HCT116 (cell line): Measurements from ENCODE around the gene UGT1A9. TPM values are rescaled to one million over a fixed set of nuclear protein-coding genes. Genes with fewer than 3 reads are reported as not detected.

Source experiments
- ATAC-seq: fragments of 200-7000 bp; cut with Tn5 transposase; 2 replicates; pipeline ENCODE4 v1.9.1; 2020; ENCODE audit warnings: mild to moderate bottlenecking, moderate library complexity
- BruUV-seq: library from RNA; stranded (reverse); fragments of 400-500 nt; replicated peaks from 2 replicates; lab custom pipeline; 2021; lab: Mats Ljungman, UMichigan
- CTCF ChIA-PET: fragments of 300-600 bp; sonication (Branson Sonifier 250); formaldehyde crosslinking; loops from one replicate; lab custom pipeline; 2021; ENCODE audit warnings: antibody characterized with exemption; lab: Charles Lee
- POLR2A ChIA-PET: fragments of 300-600, 350-600 bp; sonication (Branson Sonifier 250); formaldehyde crosslinking; loops from one replicate; lab custom pipeline; 2021; ENCODE audit warnings: antibody characterized with exemption; lab: Charles Lee
- RAD21 ChIA-PET, 2 experiments: fragments of 300-600 bp; sonication (Branson Sonifier 250); formaldehyde crosslinking; loops; one replicate each; lab custom pipeline; 2023; ENCODE audit warnings: low total read pairs in 2 of 2; ENCODE audit not compliant: uncharacterized antibody in 2 of 2, unreplicated experiment in 2 of 2, low non-redundant PET in 1 of 2; lab: Charles Lee
- DNase-seq: peaks from one replicate; pipeline ENCODE4 v3.0.0-alpha.2; 2010; ENCODE audit warnings: low read depth, low spot score
- H2AFZ ChIP-seq: fragments of 200-600 bp; shearing (Covaris generic), sonication (generic); 2 replicates; pipeline ENCODE4 v1.6.1; 2017; ENCODE audit warnings: low read depth, mixed run types, mixed read lengths, antibody characterized with exemption, low read length; ENCODE audit not compliant: poor library complexity, severe bottlenecking
- H3K27ac ChIP-seq: 2 replicates; pipeline ENCODE4 v1.5.1; 2012; ENCODE audit warnings: low read depth, low read length
- H3K27me3 ChIP-seq: fragments of 200-600 bp; sonication (generic); 2 replicates; pipeline ENCODE4 v1.6.1; 2016; ENCODE audit warnings: mixed run types, low read length, mixed read lengths; ENCODE audit not compliant: insufficient read depth
- H3K36me3 ChIP-seq, 2 experiments: fragments of 200-500 bp in 1 of 2; fragments of 200-600 bp in 1 of 2; sonication (Bioruptor generic) in 1 of 2; sonication (generic) in 1 of 2; 2 replicates each; pipeline versions ENCODE4 v1.5.1 to v1.6.1; 2014 to 2016; ENCODE audit warnings: low read length in 2 of 2, inconsistent platforms in 1 of 2, mixed read lengths in 1 of 2, mixed run types in 1 of 2; ENCODE audit not compliant: insufficient read depth in 2 of 2, control insufficient read depth in 1 of 2
- H3K4me1 ChIP-seq, 2 experiments: fragments of 200-600 bp in 1 of 2; sonication (generic) in 1 of 2; 2 replicates each; pipeline versions ENCODE4 v1.5.1 to v1.6.1; 2012 to 2017; ENCODE audit warnings: low read length in 2 of 2, inconsistent platforms in 1 of 2, mild to moderate bottlenecking in 1 of 2, mixed read lengths in 1 of 2, mixed run types in 1 of 2, moderate library complexity in 1 of 2; ENCODE audit not compliant: insufficient read depth in 2 of 2, control insufficient read depth in 1 of 2
- H3K4me2 ChIP-seq: fragments of 200-600 bp; sonication (generic); 2 replicates; pipeline ENCODE4 v1.6.1; 2017; ENCODE audit warnings: mixed run types, low read length, mixed read lengths
- H3K4me3 ChIP-seq, 2 experiments: fragments of 200-600 bp in 1 of 2; sonication (generic) in 1 of 2; replicated peaks in 1 of 2; 2 replicates each; pipeline ENCODE4 v1.5.1; 2011 to 2016; ENCODE audit warnings: low read length in 2 of 2, control low read depth in 1 of 2, low read depth in 1 of 2, mild to moderate bottlenecking in 1 of 2, mixed read lengths in 1 of 2, mixed run types in 1 of 2
- H3K79me2 ChIP-seq: fragments of 200-600 bp; sonication (generic); 2 replicates; pipeline ENCODE4 v1.6.1; 2017; ENCODE audit warnings: mild to moderate bottlenecking, mixed run types, low read length, moderate library complexity, mixed read lengths; ENCODE audit not compliant: insufficient read depth
- H3K9ac ChIP-seq: fragments of 200-600 bp; sonication (generic); 2 replicates; pipeline ENCODE4 v1.6.1; 2016; ENCODE audit warnings: low read length, mixed read lengths
- H3K9me2 ChIP-seq: fragments of 200-600 bp; sonication (generic), shearing (Covaris generic); 2 replicates; pipeline ENCODE4 v1.6.1; 2017; ENCODE audit warnings: mixed run types, mild to moderate bottlenecking, moderate library complexity; ENCODE audit not compliant: insufficient read depth
- H3K9me3 ChIP-seq, 2 experiments: fragments of 200-500 bp in 1 of 2; fragments of 200-600 bp in 1 of 2; sonication (Bioruptor generic) in 1 of 2; sonication (generic) in 1 of 2; 2 replicates each; pipeline ENCODE4 v1.6.1; 2014 to 2017; ENCODE audit warnings: low read length in 2 of 2, mixed read lengths in 2 of 2, inconsistent platforms in 1 of 2, low read depth in 1 of 2, mild to moderate bottlenecking in 1 of 2, mixed run types in 1 of 2, moderate library complexity in 1 of 2; ENCODE audit not compliant: control insufficient read depth in 1 of 2, insufficient read depth in 1 of 2
- H4K20me1 ChIP-seq: fragments of 200-600 bp; sonication (generic), shearing (Covaris generic); 2 replicates; pipeline ENCODE4 v1.6.1; 2017; ENCODE audit warnings: mixed run types, mild to moderate bottlenecking, moderate library complexity; ENCODE audit not compliant: insufficient read depth
- ELF1 ChIP-seq: IDR thresholded peaks from 2 replicates; pipeline ENCODE4 v1.6.1; 2012; ENCODE audit warnings: low read depth, borderline replicate concordance
- EZH2 ChIP-seq: fragments of 200-600 bp; sonication (generic); IDR thresholded peaks from 2 replicates; pipeline ENCODE4 v1.6.1; 2017; ENCODE audit warnings: antibody characterized with exemption, mixed run types
- JUND ChIP-seq: IDR thresholded peaks from 2 replicates; pipeline ENCODE4 v1.6.1; 2012
- POLR2AphosphoS5 ChIP-seq: IDR thresholded peaks from 2 replicates; pipeline ENCODE4 v1.6.1; 2011; ENCODE audit warnings: mild to moderate bottlenecking, low read depth, low read length, moderate library complexity
- SIN3A ChIP-seq: IDR thresholded peaks from 2 replicates; pipeline ENCODE4 v1.6.1; 2012; ENCODE audit warnings: low read depth
- SP1 ChIP-seq: IDR thresholded peaks from 2 replicates; pipeline ENCODE4 v1.6.1; 2012; ENCODE audit warnings: low read depth
- SRF ChIP-seq: IDR thresholded peaks from 2 replicates; pipeline ENCODE4 v1.6.1; 2012; ENCODE audit warnings: low read depth
- YY1 ChIP-seq: IDR thresholded peaks from 2 replicates; pipeline ENCODE4 v1.6.1; 2011; ENCODE audit warnings: low read length, low read depth, moderate library complexity, mild to moderate bottlenecking; ENCODE audit not compliant: insufficient replicate concordance; ENCODE audit errors: extremely low read depth
- intact Hi-C: fragments of 100-400 bp; cut with micrococcal nuclease; formaldehyde crosslinking; loops from 2 replicates; pipeline ENCODE4 v1.10.0; 2022
- total RNA-seq: library from RNA; stranded (reverse); gene quantifications from one replicate; pipeline ENCODE4 v1.2.1, GENCODE V29; 2021; ENCODE audit not compliant: unreplicated experiment
- TF ChIP-seq, protein P1 (sequence below): IDR thresholded peaks from 2 replicates; pipeline ENCODE4 v1.6.1; 2012
- TF ChIP-seq, protein P2 (sequence below), 3 experiments: fragments of 200-600 bp in 1 of 3; sonication (generic) in 1 of 3; IDR thresholded peaks in 2 of 3; conservative IDR thresholded peaks in 1 of 3; 2 replicates each; pipeline ENCODE4 v1.5.1; 2012 to 2017; ENCODE audit warnings: low read depth in 2 of 3, low read length in 2 of 3, antibody characterized with exemption in 1 of 3, borderline replicate concordance in 1 of 3, control low read depth in 1 of 3, mild to moderate bottlenecking in 1 of 3, mixed read lengths in 1 of 3, mixed run types in 1 of 3, moderate library complexity in 1 of 3; ENCODE audit not compliant: insufficient read depth in 1 of 3
- TF ChIP-seq, protein P3 (sequence below): IDR thresholded peaks from 2 replicates; pipeline ENCODE4 v1.6.1; 2012

The UGT1A9 gene
- total RNA-seq, 1 experiment from 2014 or later = not detected

DNA sequence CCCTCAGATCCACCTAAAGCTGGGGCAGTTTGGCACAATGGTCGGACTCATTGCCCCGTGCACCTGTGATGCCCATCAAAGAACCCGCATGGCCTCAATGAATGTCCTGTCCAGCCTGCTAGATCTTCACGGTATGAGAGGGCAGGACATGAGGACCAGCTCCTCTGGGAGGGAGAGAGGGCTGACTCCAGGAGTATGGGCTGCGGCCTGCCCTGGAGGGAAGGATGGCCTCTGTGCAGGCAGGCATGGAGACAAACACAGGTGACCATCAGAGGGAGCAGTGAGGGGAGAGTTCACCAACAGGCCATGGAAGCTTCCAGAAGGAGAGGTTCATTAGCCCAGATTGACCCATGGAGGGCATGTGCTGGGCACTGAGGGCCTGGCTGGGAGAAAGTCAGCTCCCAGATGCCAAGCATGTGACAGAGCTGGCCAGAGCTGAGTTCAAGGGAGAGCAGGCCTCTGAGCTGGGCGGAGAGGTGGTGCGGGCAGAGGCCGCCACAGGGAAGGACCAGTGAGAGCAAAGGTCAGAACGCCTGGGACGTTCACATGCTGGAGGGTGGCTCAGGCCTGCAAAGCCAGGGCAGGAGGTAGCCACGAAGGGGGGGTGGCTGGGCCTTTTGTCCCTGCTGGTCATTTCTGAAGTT is 146.4 kb downstream of the UGT1A9 start:
- POLR2A ChIA-PET = no interaction called here
- Histone ChIP-seq H4K20me1 (no peaks in the 10 kb centered on the region), H3K27me3 (no peaks in the 10 kb centered on the region), H3K4me1 (no peaks in the 10 kb centered on the region)
- TF ChIP-seq JUND (no peak), EZH2 (no peak), SIN3A (no peak), ELF1 (no peak), SRF (no peak), POLR2AphosphoS5 (no peak), YY1 (no peak), SP1 (no peak)
- TF ChIP-seq, protein P1, sequence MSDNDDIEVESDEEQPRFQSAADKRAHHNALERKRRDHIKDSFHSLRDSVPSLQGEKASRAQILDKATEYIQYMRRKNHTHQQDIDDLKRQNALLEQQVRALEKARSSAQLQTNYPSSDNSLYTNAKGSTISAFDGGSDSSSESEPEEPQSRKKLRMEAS = no peak
- TF ChIP-seq, protein P2, sequence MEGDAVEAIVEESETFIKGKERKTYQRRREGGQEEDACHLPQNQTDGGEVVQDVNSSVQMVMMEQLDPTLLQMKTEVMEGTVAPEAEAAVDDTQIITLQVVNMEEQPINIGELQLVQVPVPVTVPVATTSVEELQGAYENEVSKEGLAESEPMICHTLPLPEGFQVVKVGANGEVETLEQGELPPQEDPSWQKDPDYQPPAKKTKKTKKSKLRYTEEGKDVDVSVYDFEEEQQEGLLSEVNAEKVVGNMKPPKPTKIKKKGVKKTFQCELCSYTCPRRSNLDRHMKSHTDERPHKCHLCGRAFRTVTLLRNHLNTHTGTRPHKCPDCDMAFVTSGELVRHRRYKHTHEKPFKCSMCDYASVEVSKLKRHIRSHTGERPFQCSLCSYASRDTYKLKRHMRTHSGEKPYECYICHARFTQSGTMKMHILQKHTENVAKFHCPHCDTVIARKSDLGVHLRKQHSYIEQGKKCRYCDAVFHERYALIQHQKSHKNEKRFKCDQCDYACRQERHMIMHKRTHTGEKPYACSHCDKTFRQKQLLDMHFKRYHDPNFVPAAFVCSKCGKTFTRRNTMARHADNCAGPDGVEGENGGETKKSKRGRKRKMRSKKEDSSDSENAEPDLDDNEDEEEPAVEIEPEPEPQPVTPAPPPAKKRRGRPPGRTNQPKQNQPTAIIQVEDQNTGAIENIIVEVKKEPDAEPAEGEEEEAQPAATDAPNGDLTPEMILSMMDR (IDR thresholded peaks at IDR 0.05 in 2 of 3, conservative IDR thresholded peaks at IDR 0.05 in 1 of 3; ENCODE audit: borderline replicate concordance in 1 of 3, insufficient read depth in 1 of 3, low read depth in 2 of 3, low read length in 2 of 3) = no peak
- TF ChIP-seq, protein P3, sequence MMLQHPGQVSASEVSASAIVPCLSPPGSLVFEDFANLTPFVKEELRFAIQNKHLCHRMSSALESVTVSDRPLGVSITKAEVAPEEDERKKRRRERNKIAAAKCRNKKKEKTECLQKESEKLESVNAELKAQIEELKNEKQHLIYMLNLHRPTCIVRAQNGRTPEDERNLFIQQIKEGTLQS = no peak
- TF ChIP-seq, all 23 proteins: peak for 0
- H3K27ac ChIP-seq = no peak overlapping the region
- no peaks in the 10 kb centered on the region for H3K9me3 ChIP-seq
- H3K4me3 ChIP-seq = no peak overlapping the region
- no peak overlapping the region for H3K9ac ChIP-seq
- no peaks in the 10 kb centered on the region for H3K9me2 ChIP-seq
- no peaks in the 10 kb centered on the region for H3K79me2 ChIP-seq
- ChIA-PET CTCF (no interaction called here), RAD21 (no interaction called here)
- BruUV-seq = no TSS peak
- H3K4me2 ChIP-seq = no peak overlapping the region
- DNase-seq (no peak), ATAC-seq (no peak)
- no peaks in the 10 kb centered on the region for H3K36me3 ChIP-seq
- no peak overlapping the region for H2AFZ ChIP-seq
- intact Hi-C loops = no loop called here
